Measurements from ENCODE around the gene CST11. TPM values are rescaled to one million over a fixed set of nuclear protein-coding genes. Genes with fewer than 3 reads are reported as not detected.

Gene CST11
- total and polyA plus RNA-seq, 2 donors (not counting 3 experiments of a cell fraction or from before 2014, with no cell fraction given) = not detected

DNA sequence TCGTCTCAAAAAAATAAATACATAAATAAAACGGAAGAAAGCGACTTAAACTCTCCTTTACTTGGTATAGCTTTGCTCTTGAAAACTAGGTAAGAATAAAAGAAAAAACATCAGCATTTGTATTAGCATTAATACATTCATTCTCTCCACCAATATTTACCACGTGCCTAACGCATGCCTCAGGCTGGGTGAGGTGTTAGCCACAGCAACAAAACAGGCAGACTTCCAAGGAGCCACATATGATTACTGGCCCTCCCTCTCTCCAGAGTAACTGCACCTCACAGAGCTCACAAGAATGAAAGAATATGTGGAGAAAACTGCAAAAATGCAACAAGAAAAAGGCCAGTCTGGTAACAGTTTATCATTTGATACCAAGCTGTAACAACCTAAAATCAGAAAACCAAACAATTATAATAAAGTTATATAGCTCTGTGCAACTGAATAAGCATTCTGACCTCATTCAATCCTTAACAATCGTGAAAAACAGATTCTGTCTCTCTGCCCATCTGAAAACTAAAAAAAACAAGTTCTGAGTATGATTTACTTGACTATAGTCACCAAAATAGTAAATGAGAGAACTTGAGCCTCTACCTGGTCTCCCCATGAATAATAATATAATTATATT lies 36.6 kb downstream of the CST11 start:
- H3K36me3 ChIP-seq (ENCODE audit: control insufficient read depth in 2 of 2, extremely low read depth in 1 of 2, insufficient read depth in 2 of 2, low read length in 2 of 2) = no peaks in the 10 kb centered on the region
- intact Hi-C loops (cut with micrococcal nuclease) = no loop called here
- dilution Hi-C loops (cut with MboI; ENCODE audit: extremely low pct_ligation_motif_present, low sequenced_read_pairs) = no loop called here
- BruUV-seq (replicated peaks) = no TSS peak
- H2AFZ ChIP-seq (ENCODE audit: low read depth, low read length) = no peak overlapping the region
- no peaks in the 10 kb centered on the region for H4K20me1 ChIP-seq (replicated peaks; ENCODE audit: control insufficient read depth, extremely low read depth, insufficient read depth, low read length)
- no peak overlapping the region for H3K4me3 ChIP-seq (replicated peaks in 1 of 3; ENCODE audit: insufficient read depth in 1 of 3, low read depth in 1 of 3, low read length in 3 of 3)
- POLR2A ChIA-PET = no interaction called here
- H3K9me3 ChIP-seq (replicated peaks; ENCODE audit: control insufficient read depth, insufficient read depth, low read length) = no peaks in the 10 kb centered on the region
- H3K27ac ChIP-seq (ENCODE audit: insufficient read depth, low read depth, low read length) = no peak overlapping the region
- no peak overlapping the region for H3K4me2 ChIP-seq (ENCODE audit: insufficient read depth, low read length)
- DNase-seq (ENCODE audit: low read depth, low spot score) = no peak
- peaks cover 84% of the 10 kb centered on the region for H3K79me2 ChIP-seq (ENCODE audit: control insufficient read depth, insufficient read depth, low read length)
- H3K9ac ChIP-seq (replicated peaks; ENCODE audit: extremely low read depth, insufficient read depth, low read length) = no peak overlapping the region
- FAIRE-seq = no peak
- TF ChIP-seq JUN (IDR thresholded peaks at IDR 0.05; ENCODE audit: borderline replicate concordance, insufficient read depth, insufficient read length, low read depth) = no peak
- no peak for TF ChIP-seq EZH2 (IDR thresholded peaks at IDR 0.05; ENCODE audit: borderline replicate concordance, low read depth, low read length, severe bottlenecking)
- no peak for TF ChIP-seq GATA2 (IDR thresholded peaks at IDR 0.05; ENCODE audit: insufficient read depth, insufficient read length, low read depth, low read length)
- TF ChIP-seq FOS (IDR thresholded peaks at IDR 0.05; ENCODE audit: borderline replicate concordance, insufficient read depth, low read length) = no peak
- TF ChIP-seq, protein P1, sequence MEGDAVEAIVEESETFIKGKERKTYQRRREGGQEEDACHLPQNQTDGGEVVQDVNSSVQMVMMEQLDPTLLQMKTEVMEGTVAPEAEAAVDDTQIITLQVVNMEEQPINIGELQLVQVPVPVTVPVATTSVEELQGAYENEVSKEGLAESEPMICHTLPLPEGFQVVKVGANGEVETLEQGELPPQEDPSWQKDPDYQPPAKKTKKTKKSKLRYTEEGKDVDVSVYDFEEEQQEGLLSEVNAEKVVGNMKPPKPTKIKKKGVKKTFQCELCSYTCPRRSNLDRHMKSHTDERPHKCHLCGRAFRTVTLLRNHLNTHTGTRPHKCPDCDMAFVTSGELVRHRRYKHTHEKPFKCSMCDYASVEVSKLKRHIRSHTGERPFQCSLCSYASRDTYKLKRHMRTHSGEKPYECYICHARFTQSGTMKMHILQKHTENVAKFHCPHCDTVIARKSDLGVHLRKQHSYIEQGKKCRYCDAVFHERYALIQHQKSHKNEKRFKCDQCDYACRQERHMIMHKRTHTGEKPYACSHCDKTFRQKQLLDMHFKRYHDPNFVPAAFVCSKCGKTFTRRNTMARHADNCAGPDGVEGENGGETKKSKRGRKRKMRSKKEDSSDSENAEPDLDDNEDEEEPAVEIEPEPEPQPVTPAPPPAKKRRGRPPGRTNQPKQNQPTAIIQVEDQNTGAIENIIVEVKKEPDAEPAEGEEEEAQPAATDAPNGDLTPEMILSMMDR (IDR thresholded peaks at IDR 0.05; ENCODE audit: extremely low read depth in 1 of 2, insufficient read depth in 1 of 2, low read depth in 1 of 2, low read length in 2 of 2) = no peak
- TF ChIP-seq POLR2A (IDR thresholded peaks at IDR 0.05; ENCODE audit: low read depth, low read length) = no peak
- no peak for TF ChIP-seq MYC (IDR thresholded peaks at IDR 0.05; ENCODE audit: low read depth, low read length)
- TF ChIP-seq, protein P2, sequence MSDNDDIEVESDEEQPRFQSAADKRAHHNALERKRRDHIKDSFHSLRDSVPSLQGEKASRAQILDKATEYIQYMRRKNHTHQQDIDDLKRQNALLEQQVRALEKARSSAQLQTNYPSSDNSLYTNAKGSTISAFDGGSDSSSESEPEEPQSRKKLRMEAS (IDR thresholded peaks at IDR 0.05; ENCODE audit: insufficient read depth, insufficient read length) = no peak
- no peak for TF ChIP-seq POLR2AphosphoS5 (IDR thresholded peaks at IDR 0.05; ENCODE audit: insufficient read depth, low read depth, low read length)
- H3K9me1 ChIP-seq (replicated peaks; ENCODE audit: control insufficient read depth, extremely low read depth, insufficient read depth, low read length) = no peaks in the 10 kb centered on the region
- H3K4me1 ChIP-seq (ENCODE audit: control insufficient read depth, extremely low read depth, insufficient read depth, low read length) = peaks cover 8% of the 10 kb centered on the region
- H3K27me3 ChIP-seq (ENCODE audit: control insufficient read depth in 2 of 2, insufficient read depth in 2 of 2, low read length in 2 of 2) = no peaks in the 10 kb centered on the region
- CTCF ChIA-PET = interaction anchor here (1.0 to 1.9 kb wide), 4 partner anchors 10 to 66 kb away, joined by 3 to 10 read pairs (median 5); no protein-coding TSS in a partner anchor
